ENCODE measurements around the gene MRPL58.
"Not testable (repeated sequence)": the region's sequence is repeated elsewhere in the genome, so short reads cannot be mapped to it uniquely, and the experiment has no call there.

Gene MRPL58

DNA sequence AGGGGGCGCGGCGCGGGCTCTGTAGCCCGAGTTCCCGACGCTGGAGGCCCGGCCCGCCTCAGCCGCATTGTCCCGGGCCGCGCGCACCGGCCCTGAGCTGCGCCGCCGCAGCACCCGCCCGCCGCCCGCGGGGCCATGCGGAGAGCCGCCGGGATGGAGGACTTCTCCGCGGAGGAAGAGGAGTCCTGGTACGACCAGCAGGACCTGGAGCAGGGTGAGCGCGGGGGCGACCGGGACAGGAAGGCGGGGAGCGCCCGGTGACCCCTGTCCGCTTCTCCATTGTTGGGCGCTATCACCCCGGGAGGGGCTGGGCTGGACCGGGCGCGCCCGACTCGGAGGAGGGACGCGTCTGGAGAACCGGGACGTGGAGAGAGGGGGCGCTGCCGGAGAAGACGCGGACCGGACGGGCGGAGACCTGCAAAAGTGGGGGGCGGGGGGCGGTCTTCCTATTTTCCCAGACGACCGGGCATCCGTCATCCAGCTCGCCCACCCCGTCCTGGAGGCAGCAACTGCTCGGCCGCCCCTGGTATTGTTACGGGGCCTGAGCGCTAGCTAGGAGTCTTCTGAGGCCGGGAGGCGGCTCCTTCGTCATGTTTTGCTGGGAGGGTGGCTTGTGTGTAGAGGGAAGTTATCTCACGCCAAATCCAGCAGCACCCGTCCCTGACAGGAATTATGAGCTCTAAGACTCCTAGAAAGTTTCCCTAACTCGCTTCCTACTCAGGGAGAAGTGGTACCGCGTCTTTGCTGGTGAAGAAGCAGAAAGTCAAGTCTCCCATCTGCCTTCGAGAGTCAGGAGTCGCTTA lies 24.4 kb upstream of the MRPL58 start:
- DNase-seq = no peak

DNA sequence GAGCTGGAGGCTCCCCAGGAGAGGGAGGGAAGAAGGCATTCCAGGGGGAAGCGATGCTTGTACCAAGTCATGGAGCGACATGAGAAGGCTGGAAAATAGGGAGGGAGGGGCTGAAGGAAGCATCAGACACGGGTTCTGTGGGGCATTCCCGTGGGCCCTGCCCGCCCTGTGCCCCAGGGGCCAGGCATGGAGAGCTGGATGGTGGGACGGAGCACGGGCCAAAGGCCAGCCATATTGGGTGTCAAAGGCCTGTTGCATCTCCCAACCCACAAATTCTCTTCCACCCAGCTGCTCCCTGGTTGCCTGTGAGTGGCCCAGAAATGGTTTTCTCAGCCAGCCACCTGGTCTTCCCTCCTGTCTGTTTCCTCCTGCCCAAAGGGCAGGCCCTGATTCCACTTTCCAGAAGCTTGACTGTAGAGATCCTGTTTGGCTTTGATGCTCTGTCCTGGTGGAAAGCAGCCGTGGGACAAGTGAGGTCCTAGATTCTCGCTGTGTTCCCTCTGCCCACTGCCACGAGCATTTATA lies 21.8 kb upstream of the MRPL58 start:
- no peak for DNase-seq

DNA sequence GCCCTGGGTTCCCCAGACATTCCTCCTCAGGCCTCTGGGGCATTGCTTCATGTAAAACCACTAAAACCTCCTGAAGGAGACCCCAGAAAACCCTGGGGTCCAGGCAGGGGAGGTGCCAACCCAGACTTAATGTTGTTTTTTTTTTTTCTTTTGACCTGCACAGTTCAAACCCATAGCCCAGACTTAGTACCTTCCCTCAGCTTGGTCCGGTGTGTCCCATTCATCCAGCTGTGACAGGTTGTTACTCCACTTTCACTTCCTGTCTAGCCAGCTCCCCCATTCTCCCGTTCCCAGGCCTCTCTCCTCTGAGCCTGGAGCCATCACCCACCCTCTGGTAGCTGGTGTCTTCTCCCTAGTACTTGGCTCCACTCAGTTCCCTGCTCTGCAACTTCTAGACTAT lies 20.2 kb upstream of the MRPL58 start:
- DNase-seq = no peak

DNA sequence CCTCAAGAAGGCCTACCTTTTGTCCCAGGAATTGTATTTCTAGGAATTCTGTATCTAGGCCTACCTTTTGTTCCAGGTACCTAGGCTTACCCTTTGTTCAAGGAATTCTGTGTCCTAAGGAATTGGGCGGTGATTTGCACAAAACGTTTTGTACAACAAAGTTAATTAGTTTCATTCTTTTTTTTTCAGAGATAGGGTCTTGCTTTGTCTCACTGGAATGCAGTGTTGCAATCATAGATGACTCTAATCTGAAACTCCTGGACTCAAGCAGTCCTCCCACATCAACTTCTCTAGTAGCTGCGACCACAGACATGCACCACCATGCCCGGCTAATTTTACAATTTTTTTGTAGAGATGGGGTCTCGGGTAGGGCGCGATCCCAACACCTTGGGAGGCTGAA lies 18.0 kb upstream of the MRPL58 start:
- no peak for DNase-seq

DNA sequence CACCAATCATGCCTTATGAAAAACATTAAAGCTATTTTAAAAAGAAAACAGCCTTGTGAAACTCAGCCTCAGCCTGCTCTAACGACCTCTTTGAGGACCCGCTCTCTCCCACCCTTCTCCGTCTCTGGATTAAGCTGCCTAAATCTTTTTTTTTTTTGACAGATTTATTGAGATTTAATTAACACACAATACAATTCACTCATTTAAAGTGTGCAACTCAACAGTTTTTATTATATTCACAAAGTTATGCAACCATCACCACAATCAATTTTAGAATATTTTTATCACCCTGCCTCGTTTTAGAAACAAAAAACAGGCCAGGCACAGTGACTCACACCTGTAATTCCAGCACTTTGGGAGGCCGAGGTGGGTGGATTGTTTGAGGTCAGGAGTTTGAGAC lies 16.6 kb upstream of the MRPL58 start:
- DNase-seq = no peak

DNA sequence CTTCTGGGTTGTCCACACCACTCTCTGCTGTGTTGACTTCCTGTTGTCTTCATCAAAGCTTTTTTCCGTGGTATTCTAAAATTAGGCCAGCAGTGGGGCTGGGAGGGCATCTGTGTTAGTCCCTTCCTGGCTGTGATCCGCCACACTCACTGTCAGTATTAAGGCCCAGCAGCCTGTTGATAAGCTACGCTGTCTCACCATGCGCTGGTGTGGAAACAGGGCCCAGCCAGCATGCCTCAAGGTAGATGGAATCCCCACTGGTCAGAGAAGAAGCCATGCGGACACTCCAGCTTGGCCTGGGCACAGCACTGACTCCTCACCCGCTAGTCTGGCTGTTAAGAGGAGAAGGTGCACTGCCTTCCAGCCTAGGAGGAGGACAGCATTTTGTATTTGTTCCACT lies 13.7 kb upstream of the MRPL58 start:
- no peak for DNase-seq

DNA sequence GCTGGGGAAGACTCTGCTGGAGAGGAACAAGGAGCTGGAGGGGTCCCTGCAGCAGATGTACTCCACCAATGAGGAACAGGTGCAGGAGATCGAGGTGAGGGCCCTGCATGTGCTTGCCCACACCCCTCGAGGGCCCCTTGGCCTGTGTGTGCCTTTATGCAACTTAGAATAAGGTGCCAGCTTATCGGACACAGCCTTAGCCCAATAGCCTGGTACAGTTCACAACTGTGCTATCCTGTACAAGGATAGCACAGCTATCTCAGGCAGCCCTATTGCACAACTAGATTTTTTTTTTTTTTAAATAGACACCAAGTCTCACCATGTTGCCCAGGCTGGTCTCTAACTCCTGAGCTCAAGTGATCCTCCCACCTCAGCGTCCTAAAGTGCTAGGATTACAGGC lies 12.9 kb upstream of the MRPL58 start:
- DNase-seq = no peak

DNA sequence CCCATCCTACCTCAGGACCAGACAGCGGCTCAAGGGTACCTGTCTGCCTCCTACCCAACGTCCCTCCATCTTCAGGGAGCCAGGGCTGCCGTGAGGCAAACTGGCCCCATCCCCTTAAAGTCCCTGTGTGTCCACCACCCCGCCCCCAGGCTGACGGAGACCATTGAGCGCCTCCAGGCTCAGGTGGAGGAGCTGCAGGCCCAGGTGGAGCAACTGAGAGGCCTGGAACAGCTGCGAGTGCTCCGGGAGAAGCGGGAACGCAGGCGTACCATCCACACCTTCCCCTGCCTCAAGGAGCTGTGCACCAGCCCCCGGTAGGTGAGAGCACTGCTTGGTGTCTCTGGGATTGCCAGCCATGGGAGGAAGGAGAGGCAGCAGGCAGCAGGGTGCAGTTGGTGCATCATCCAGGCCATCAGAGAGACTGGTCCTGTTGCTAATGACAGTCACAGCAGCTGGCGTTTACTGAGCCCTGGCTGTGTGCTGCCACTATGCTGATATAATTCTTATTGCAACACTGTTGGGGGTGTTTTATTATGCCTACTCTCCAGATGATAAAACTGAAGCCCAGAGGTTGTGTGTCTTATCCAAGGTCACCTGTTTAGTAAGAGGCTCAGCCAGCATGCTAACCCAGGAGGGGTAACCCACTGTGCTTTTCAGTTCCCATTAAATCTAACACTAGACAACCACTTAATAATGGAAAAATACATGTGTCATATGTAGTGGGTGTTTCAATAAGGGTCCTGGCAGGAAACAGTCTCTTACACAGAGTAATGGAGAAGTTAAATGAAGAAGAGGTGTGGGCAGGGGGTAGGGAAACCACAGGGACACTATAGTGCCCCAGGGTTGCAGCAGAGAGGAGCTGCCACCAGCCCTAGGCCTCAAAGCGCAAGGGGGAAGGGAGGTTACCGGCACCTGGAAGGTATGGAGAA lies 10.3 kb upstream of the MRPL58 start:
- no peak for DNase-seq

DNA sequence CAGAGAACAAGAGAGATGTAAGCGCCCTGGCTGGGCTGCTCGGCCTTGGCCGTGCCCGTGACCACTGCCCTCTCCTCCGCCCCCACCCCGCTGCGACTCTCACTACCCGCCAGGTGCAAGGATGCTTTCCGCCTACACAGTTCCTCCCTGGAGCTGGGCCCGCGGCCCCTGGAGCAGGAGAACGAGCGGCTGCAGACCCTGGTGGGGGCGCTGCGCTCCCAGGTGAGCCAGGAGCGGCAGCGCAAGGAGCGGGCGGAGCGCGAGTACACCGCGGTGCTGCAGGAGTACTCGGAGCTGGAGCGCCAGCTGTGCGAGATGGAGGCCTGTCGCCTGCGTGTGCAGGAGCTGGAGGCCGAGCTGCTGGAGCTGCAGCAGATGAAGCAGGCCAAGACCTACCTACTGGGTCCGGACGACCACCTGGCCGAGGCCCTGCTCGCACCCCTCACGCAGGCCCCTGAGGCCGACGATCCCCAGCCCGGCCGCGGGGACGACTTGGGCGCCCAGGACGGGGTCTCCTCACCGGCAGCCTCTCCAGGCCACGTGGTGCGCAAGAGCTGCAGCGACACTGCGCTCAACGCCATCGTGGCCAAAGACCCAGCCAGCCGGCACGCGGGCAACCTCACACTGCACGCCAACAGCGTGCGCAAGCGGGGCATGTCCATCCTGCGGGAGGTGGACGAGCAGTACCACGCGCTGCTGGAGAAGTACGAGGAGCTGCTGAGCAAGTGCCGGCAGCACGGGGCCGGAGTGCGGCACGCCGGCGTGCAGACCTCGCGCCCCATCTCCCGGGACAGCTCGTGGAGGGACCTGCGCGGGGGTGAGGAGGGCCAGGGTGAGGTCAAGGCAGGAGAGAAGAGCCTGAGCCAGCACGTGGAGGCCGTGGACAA lies 9.2 kb upstream of the MRPL58 start:
- DNase-seq = no peak

DNA sequence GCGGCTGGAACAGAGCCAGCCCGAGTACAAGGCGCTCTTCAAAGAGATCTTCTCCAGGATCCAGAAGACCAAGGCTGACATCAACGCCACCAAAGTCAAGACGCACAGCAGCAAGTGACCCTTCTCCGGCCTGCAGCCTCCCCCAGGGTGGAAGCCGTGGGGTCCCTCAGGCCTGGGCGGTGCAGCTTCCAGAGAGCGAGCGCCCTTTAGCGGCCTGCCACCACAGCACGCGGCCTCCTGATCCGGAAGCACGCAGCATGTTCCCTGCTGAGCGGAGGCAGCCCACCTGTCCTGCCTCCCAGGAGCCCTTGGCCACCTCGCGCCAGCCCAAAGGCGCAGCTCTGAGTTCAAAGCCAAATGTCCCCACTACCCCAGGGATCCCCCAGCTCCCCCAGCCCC lies 8.5 kb upstream of the MRPL58 start:
- no peak for DNase-seq

DNA sequence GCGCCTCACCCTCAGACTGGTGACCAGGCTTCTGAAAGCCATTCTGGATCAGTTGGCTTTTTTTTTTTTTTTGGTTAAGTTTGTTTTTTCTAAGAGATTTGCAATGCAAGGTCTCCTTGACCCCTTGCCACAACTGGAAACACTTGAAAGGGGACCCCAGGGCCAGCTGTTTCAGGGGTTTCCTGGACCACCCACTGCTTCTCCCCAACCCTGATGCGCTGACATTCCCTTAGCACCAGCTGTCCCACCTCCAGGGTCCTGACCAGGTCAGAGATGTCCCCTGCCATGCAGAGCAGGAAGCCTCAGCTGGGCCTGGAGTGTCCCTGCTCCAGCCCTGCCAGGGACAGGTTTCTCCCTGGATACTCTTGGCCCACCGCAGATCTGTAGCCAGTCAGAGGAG lies 8.1 kb upstream of the MRPL58 start:
- no peak for DNase-seq

DNA sequence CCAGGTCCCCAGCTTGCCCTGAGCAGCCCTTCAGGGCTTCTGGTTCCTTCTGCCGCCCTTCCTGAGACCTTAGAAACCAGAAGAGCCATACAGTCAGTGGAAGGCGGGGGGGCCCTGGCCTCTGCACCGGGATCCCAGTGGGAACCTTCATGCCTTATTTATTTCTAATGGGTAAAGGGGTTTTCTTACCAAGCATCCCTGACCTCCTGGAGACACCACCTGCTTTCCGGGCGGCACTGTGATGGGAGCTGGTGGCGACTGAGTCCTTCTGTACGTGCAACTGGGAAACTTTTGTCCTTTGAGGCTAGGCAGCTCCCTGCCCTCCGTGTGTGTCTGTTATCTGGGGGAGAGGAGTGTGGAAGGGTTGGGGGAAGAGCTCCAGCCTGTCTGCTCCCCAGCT lies 7.2 kb upstream of the MRPL58 start:
- no peak for DNase-seq

DNA sequence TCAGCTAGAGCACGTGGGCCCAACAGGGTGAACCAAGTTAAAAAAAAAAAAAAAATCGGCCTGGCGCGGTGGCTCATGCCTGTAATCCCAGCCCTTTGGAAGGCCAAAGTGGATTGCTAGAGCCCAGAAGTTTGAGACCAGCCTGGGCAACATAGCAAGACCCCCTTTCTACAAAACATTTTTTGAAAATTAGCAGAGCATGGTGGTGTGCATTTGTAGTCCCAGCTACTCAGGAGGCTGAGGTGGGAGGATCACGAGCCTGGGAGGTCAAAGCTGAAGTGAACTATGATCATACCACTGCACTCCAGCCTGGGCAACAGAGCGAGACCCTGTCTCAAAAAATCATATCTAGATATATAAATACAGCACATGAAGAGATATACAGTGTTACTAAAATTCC lies 6.4 kb upstream of the MRPL58 start:
- DNase-seq = not testable (repeated sequence)

DNA sequence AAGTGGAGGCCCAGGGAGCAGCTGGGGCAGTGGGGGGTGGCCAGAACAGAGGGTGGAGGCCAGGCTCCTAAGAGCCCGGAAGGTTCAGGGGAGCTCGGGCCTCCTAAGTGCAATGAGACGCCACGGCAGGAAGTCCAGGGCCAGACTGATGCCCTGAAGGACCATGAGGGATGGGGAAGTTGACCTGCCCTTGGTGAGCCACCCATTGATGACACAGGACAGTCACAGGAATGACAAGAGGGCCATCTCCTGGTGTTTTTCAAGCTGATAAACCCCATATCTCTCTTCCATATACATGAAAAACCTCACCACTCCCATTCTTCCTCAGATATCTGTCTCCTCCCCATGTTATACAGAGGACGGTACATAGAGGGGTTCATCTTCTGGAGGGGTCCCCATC lies 5.8 kb upstream of the MRPL58 start:
- DNase-seq = no peak

DNA sequence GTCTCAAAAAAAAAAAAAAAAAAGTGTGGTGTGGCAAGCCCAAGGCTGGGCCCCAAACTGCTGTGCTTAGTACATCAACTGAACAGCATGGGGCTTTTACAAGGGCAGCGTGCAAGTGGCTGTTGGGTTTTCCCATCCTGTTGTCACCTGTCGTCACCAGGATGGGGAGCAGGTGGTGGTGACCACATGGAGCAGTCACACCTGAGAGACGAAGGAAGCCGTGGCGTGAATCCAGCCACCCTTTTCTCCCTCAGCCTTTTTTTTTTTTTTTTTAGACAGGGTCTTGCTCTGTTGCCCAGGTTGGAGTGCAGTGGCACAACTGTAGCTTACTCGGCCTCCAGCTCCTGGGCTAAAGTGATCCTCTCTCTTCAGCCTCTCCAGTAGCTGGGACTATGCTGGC lies 4.1 kb upstream of the MRPL58 start:
- no peak for DNase-seq

DNA sequence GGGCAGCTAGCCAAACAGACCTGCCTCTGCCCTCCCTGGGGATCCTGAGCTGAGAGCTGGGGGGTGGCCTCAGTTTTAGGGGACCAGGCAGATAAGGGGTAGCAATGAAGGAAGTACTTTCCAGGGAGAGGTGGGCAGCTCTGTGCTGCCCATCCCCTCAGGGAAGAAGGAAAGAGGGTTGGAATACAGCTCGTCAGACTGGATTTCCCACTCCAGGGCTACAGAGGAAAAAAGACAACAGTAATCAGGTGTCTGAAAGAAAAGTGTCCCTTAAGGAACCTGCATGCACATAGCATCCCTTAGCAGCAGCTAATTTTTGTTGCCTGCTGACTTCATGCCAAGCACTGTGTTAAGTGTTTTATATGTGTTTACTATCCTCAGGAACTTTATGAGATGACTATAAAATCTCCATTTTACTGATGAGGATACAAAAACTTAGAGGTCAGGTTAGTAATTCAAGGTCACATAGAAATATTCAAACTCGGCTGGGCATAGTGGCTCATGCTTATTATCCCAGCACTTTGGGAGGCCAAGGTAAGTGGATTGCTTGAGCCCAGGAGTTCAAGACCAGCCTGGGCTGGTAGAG lies 3.2 kb upstream of the MRPL58 start:
- no peak for DNase-seq

DNA sequence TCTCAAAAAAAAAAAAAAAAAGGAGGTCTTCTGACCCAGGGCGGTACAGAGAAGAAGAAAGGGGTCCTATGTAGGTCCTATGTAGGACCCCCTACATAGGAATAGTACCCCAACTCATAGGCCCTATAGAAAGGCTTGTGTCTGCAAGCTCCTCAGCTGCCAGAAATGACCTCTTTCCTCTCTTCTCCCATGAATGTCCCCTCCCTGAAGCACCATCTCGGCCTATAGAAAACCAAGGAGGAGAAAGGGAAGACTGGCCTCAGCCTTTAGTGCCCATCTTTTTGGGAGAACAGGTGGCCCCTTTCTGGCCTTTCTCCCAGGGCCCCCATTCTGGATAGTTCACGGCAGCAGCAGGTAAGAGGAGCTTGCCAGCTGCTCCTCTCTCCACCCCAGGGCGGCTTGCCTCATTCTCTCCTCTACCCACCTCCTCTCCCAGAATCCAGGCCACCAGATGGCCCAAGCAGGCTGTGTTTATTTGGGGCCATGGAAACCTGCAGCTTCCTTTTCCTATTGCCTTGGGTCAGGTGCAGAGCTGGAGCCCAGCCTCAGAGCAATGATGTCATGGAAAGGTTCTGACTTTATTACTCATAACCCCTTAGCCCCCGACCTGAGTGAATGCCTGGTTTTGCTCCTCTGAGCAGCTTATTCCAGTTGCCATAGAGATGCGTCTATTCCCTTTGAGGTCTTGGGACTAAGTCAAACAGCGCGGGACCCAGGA lies 1.6 kb upstream of the MRPL58 start:
- DNase-seq = no peak

DNA sequence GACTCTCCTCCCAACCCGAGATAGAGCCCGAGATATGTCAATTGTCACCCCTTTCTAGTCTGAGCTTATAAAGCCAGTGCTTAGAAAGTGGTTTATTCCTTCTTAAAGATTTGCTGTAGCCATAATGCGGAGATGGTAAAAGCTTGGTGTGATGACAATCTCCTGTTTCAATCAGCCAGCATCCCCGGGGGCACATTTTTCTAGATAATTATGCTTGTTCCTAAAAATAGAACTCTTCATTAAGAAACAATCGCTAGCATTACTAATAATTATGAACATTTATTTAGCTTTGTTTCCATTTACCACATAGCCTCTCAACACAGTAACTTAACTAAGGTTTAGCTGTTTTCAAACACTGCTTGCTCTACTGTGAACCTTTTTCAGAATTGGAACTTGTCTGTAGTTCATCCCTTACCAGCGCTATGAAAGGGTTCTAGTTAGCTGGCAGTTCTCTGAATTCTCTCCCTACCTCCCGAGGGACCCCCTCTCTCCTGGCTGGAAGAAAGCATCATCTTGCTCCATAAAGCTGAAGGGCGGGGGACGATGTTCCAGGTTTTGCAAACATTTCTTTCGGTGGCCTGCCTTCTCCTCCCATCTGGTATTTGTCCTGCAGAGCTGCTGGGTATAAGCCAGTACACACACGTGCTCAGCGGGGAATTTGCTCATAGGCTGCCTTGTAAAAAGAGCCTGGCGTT lies 922 bp upstream of the MRPL58 start:
- DNase-seq = no peak

DNA sequence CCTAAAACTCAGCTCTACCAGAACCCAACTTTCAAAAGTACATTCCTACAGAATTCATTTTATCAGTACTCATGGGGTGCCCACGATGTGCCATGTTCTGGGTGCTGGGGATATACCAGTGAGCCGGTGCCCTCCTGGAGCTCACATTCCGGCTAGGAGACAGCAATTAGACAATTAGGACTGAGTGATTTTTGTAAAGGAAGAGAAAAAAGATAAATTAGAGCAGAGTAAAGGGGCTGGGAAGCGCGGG lies 449 bp upstream of the MRPL58 start:
- no peak for DNase-seq

DNA sequence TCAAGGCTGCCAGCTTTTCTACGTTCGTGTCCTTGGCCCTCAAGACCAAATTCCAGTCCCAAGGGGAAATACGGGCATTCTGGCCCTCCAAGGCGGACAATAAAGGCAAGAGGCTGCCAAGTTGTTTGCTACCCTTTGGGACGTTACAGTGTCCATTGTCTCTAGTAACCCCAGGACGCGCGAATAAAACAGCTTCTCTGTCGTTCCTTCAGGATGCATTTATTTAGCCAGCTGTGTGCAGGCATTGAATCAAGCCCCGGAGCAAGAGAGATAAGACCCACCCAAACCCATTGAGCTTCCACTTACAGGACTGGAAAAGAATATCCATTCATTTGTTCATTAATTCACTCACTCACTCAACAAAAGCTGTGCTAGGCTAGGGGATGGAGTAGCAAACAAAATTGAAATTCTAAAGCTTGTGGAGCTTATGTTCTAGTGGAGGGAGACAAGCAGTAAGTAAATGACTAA lies 656 bp downstream of the MRPL58 start:
- DNase-seq = no peak

DNA sequence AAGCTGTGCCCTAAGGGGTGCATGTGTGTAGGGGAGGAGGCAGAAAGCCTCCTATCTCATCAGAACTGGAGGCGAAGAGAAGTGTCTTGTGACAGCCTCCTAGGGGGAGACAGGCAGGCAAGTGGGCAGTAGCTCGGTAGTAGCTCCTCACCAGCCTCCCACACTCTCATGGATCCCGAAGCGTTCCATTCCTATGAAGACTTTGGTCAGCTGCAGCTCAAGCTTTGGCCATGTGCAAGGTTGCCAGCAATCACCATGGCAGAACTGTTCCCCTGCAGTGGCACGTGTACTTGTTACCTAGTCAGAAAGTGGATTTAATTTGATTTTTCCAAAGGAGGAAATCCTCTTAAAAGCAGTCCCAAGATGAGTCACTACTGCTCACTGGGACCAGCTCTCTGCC lies 6.7 kb downstream of the MRPL58 start:
- no peak for DNase-seq

All from activated CD4-positive, CD25-positive, alpha-beta regulatory T cell treated with anti-CD3 and anti-CD28 coated beads, Interleukin-2, amount 50 U/mL, for 72 hours (primary cell).